GM18519 (cell line): ENCODE results near the gene SYCE1.
"Not testable (repeated sequence)": the region's sequence is repeated elsewhere in the genome, so short reads cannot be mapped to it uniquely, and the experiment has no call there.

Source experiments
- ATAC-seq: cut with Tn5 transposase; IDR thresholded peaks from one replicate; pipeline ENCODE4 v1.9.1; 2021; ENCODE audit warnings: mild to moderate bottlenecking, moderate library complexity; ENCODE audit not compliant: unreplicated experiment, low FRiP score

SYCE1 gene

GRCh38 chr10:133559216-133559615 lies 6.2 kb downstream of the SYCE1 start:
- no peak for ATAC-seq

GRCh38 chr10:133557381-133557780 lies 8.0 kb downstream of the SYCE1 start:
- no peak for ATAC-seq

- ATAC-seq = no peak
Measured at GRCh38 chr10:133555521-133555920, 9.9 kb downstream of the SYCE1 start.

GRCh38 chr10:133554600-133554999 lies 10.8 kb downstream of the SYCE1 start:
- ATAC-seq = no peak

GRCh38 chr10:133544506-133544905 lies 20.9 kb downstream of the SYCE1 start:
- ATAC-seq = no peak

GRCh38 chr10:133541441-133541975 lies 23.9 kb downstream of the SYCE1 start:
- not testable (repeated sequence) for ATAC-seq

- no peak for ATAC-seq
Measured at GRCh38 chr10:133537546-133538545, 27.5 kb downstream of the SYCE1 start.

- no peak for ATAC-seq
Measured at GRCh38 chr10:133536198-133536597, 29.2 kb downstream of the SYCE1 start.

- ATAC-seq = no peak
Measured at GRCh38 chr10:133534417-133534816, 31.0 kb downstream of the SYCE1 start.

GRCh38 chr10:133532871-133533270 lies 32.5 kb downstream of the SYCE1 start:
- no peak for ATAC-seq

- ATAC-seq = no peak
Measured at GRCh38 chr10:133530506-133530905, 34.9 kb downstream of the SYCE1 start.

GRCh38 chr10:133529576-133529946 lies 35.8 kb downstream of the SYCE1 start:
- ATAC-seq = no peak

DNA sequence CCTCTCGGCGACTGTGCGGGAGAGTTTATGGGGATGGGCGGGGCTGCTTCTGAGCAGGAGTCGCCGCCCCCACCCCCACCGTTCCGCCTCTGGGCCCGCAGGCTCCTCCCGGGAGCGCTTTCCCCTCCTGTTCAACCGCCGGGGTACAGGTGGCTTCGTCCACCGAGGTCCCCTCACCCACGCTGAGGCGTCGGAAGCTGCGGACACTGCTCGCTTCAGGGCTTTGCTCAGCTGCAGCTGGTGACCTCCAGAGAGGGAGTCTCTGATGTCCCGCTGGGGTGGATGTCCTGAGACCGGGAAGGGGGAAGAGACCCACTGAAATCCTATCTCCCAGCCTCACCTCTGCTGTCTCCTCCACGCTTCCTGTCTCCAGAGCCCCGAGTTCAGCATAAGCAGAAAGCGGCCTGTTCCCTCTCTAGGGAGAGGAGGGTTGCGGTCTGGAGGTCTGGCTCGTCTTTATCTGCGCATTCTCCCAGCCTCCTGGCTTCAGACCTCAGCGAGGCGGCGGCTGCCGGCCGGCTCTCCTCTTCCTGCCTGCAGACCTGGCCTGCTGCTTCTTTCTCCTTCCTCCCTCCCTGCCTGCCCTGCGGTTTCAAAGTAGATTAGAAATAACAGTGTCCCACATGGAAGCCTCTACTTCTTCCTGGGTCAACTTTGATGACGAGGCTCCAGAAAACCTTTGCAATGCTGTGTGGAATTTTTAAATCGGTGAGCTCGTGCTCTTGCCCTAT lies 36.4 kb downstream of the SYCE1 start:
- ATAC-seq = no peak

DNA sequence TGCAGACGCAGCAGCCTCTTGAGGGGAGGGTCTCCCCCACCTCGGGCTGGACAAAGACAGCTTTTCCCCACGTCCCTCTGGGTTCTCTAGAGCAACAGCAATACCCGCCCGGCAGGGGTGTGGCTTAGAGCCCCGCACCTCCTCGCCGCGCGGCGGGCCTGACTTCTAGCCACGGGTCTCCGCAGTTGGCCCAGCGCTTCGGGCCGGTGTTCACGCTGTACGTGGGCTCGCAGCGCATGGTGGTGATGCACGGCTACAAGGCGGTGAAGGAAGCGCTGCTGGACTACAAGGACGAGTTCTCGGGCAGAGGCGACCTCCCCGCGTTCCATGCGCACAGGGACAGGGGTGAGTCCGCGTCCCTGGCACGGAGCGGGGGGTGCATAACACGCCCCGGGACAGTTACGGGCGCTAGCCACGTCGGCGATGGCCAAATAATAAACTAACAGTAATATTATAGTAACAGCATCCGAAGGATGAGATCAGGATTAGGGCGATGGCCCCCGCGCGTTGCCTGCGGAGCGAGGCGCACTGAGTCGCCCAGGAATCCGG lies 37.0 kb downstream of the SYCE1 start:
- ATAC-seq = no peak

- no peak for ATAC-seq
Measured at GRCh38 chr10:133527771-133528271, 37.6 kb downstream of the SYCE1 start.

DNA sequence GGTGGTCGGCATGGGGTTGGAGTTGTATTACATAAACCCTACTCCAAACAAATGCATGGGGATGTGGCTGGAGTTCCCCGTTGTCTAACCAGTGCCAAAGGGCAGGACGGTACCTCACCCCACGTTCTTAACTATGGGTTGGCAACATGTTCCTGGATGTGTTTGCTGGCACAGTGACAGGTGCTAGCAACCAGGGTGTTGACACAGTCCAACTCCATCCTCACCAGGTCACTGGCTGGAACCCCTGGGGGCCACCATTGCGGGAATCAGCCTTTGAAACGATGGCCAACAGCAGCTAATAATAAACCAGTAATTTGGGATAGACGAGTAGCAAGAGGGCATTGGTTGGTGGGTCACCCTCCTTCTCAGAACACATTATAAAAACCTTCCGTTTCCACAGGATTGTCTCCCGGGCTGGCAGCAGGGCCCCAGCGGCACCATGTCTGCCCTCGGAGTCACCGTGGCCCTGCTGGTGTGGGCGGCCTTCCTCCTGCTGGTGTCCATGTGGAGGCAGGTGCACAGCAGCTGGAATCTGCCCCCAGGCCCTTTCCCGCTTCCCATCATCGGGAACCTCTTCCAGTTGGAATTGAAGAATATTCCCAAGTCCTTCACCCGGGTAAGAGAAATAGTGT lies 38.3 kb downstream of the SYCE1 start, which contains the start of gene CYP2E1:
Gene CYP2E1, plus strand, starts transcription at position 407 of the 632 bp plus-strand sequence. Its CDS starts 33 bp downstream, at position 440.
- no peak for ATAC-seq

DNA sequence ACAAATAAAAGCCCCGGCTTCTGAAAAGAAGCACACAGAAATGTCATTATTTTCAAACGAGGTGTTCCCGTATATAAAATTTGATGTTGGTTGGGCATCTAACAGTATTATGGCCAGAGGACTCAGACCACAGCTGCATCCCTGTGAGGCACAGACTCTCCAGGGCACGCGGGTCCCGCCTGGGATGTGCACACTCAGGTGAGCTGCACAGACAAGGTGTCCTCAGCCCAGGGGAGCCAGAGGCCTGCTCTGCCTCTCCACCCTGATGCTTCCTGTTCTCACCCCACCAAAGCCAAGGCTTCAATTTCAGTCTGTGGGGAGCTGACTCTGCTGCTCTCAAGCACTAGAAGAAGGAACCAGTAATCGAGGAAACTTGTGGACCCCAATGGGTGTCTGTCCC lies 39.9 kb downstream of the SYCE1 start:
- no peak for ATAC-seq

DNA sequence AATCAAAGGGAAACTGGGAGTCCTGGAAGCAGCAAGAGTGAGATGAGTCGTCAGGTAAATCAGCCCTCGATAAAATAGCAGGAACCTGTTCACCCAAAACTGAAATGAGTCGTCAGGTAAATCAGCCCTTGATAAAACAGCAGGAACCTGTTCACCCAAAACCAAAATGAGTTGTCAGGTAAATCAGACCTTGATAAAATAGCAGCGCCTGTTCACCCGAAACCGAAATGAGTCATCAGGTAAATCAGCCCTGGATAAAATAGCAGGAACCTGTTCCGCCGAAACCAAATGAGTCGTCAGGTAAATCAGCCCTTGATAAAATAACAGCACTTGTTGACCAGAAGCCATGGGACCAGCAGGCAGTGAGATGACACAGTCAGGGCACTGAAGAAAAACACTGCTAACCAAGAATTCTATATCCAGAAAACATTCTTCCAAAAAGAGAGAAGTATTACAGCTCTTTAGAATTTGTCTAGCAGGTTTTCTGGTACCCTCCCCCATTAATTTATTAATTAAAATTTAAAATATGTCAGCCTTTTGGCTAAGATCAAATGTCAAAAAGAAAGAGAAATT lies 41.7 kb downstream of the SYCE1 start:
- ATAC-seq = no peak

DNA sequence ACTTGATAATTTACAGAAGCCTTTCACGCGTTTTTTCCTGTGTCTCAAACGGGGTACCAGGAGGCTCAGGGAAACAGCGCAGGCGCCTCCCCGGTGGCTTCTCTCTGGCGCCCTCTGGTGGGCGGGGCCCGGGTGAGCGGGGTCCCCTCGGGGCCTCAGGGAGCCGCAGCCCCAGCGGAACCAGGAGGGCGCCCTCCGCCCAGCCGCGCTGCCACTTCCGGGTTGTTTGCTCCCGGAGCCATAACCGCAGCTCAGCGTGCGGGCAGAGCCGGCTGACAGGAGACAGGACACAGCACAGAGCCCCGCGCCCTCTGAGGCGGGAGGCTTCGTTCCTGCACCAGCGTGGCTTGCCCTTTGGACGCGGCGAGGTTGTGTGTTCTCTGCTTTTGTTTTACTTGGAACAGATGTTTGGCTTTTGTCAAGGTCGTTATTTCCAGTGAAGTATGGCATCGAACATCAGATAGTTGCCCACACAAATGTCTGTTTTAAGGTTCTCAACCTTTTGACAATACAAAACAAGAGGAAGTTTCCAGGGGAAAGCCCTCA lies 45.1 kb downstream of the SYCE1 start:
- peak; percentile 91 for ATAC-seq

DNA sequence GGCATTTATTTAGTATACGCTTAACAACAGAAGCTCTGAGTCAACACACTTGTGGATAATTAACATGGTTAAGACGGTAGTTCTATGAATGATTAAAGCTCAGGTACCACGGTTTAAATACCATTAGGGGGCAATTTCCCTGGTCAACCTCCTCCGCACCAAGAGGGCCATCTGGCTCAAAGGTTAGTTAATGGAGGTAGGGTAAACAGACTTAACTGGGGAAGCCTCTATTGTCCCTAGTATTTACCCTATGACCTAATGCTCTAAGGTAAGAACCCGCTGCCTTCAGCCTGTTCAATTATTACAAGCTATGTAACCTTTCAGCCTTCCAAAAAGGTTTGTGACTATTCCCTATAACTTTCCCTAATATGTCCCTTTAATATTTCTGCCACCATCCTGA lies 46.9 kb downstream of the SYCE1 start:
- ATAC-seq = not testable (repeated sequence)
